ENCODE results near the gene KANK3. TPM values are rescaled to one million over a fixed set of nuclear protein-coding genes. Genes with fewer than 3 reads are reported as not detected.
"Not testable (repeated sequence)": the region's sequence is repeated elsewhere in the genome, so short reads cannot be mapped to it uniquely, and the experiment has no call there.

Gene KANK3
- total RNA-seq, 3 donors from 2014 or later, result 2.0 to 10.1 (median 3.3) TPM

GRCh38 chr19:8316351-8317125 is 26.5 kb downstream of the KANK3 start:
- H3K4me1 ChIP-seq (ENCODE audit: low read depth), result peaks cover 14% of the 10 kb centered on the region
- DNase-seq (peak in 1 of 3 donors; percentile 21), ATAC-seq (no peak)
- H3K9me3 ChIP-seq, result no peaks in the 10 kb centered on the region
- H3K36me3 ChIP-seq (ENCODE audit: low read depth), result no peaks in the 10 kb centered on the region
- H3K4me3 ChIP-seq, result no peak overlapping the region
- TF ChIP-seq, protein P1, sequence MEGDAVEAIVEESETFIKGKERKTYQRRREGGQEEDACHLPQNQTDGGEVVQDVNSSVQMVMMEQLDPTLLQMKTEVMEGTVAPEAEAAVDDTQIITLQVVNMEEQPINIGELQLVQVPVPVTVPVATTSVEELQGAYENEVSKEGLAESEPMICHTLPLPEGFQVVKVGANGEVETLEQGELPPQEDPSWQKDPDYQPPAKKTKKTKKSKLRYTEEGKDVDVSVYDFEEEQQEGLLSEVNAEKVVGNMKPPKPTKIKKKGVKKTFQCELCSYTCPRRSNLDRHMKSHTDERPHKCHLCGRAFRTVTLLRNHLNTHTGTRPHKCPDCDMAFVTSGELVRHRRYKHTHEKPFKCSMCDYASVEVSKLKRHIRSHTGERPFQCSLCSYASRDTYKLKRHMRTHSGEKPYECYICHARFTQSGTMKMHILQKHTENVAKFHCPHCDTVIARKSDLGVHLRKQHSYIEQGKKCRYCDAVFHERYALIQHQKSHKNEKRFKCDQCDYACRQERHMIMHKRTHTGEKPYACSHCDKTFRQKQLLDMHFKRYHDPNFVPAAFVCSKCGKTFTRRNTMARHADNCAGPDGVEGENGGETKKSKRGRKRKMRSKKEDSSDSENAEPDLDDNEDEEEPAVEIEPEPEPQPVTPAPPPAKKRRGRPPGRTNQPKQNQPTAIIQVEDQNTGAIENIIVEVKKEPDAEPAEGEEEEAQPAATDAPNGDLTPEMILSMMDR (IDR thresholded peaks at IDR 0.05), result no peak
- intact Hi-C loops (cut with DNase I, micrococcal nuclease), result no loop called here

DNA sequence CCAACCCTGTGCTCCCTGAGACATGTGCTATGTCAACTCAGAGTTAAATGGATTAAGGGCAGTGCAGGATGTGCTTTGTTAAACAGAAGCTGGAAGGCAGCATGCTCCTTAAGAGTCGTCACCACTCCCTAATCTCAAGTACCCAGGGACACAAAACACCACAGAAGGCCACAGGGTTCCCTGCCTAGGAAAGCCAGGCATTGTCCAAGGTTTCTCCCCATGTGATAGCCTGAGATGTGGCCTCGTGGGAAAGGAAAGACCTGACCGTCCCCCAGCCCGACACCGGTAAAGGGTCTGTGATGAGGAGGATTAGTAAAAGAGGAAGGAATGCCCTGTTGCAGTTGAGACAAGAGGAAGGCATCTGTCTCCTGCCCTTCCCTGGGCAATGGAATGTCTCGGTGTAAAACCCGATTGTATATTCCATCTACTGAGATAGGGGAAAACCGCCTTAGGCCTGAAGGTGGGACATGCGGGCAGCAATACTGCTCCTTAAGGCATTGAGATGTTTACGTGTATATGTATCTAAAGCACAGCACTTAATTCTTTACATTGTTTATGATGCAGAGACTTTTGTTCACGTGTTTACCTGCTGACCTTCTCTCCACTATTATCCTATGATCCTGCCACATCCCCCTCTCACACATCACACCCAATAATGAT is 28.0 kb downstream of the KANK3 start:
- intact Hi-C loops (cut with DNase I, micrococcal nuclease); H3K9me3 ChIP-seq; H3K4me3 ChIP-seq; H3K36me3 ChIP-seq (ENCODE audit: low read depth); ATAC-seq: not testable (repeated sequence)
- H3K4me1 ChIP-seq (ENCODE audit: low read depth), result peaks cover 11% of the 10 kb centered on the region
- DNase-seq, result peak in 1 of 3 donors; percentile 4

- Histone ChIP-seq H3K9me3 (no peaks in the 10 kb centered on the region), H3K4me1 (ENCODE audit: low read depth) (peaks cover 24% of the 10 kb centered on the region), H3K36me3 (ENCODE audit: low read depth) (no peaks in the 10 kb centered on the region), H3K4me3 (no peak overlapping the region)
- peak; percentile 73 to 80 (median 78) for DNase-seq
- intact Hi-C loops (cut with DNase I, micrococcal nuclease), result no loop called here
- TF ChIP-seq, protein P1 (IDR thresholded peaks at IDR 0.05), result no peak
- peak; percentile 38 for ATAC-seq
Measured at GRCh38 chr19:8311461-8312260, 31.4 kb downstream of the KANK3 start.

DNA sequence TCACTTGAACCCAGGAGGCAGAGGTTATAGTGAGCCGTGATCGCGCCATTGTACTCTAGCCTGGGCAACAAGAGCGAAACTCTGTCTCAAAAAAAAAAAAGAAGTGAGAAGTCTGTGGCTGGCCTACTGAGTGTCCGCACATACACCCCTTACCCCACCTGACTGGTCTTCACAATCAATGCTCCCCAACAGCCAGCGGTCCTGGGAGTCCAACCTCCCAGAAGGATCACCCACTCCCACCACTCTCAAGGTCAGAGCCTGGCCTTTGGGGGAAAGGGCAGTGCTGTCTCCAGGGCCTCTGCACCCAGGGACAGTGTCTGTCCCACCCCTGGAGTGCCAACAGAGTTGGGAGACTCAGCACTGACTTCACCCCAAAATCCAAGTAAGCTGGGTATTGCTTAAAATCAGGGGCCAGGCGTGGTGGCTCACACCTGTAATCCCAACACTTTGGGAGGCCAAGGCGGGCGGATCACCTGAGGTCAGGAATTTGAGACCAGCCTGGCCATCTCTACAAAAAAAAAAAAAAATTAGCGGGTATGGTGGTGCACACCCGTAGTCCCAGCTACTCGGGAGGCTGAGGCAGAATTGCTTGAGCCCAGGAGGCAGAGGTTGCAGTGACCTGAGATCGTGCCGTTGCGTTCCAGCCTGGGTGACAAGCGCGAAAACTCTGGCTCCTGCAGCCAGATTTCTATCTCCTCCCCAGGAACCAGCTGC is 32.6 kb downstream of the KANK3 start:
- Histone ChIP-seq H3K9me3 (no peaks in the 10 kb centered on the region), H3K4me3 (no peak overlapping the region), H3K4me1 (ENCODE audit: low read depth) (peaks cover 32% of the 10 kb centered on the region), H3K36me3 (ENCODE audit: low read depth) (no peaks in the 10 kb centered on the region)
- DNase-seq (peak; percentile 1 to 34 (median 18)), ATAC-seq (no peak)
- TF ChIP-seq, protein P1 (IDR thresholded peaks at IDR 0.05), result no peak
- intact Hi-C loops (cut with DNase I, micrococcal nuclease), result no loop called here

DNA sequence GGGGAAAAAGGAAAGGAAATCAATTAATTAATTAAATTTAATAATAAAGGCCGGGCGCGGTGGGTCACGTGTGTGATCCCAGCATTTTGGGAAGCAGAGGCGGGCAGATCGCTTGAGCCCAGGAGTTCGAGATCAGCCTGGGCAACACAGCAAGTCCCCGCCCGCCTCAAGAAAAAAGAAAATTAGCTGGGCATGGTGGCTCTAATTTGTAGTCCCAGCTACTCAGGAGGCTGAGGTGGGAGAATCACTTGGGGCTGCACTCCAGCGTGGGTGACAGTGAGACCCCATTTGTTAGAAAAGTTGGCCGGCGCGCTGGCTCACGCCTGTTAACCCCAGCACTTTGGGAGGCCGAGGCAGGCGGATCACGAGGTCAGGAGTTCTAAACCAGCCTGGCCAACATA is 34.2 kb downstream of the KANK3 start:
- no peak for ATAC-seq
- TF ChIP-seq, protein P1 (IDR thresholded peaks at IDR 0.05), result no peak
- H3K36me3 ChIP-seq (ENCODE audit: low read depth), result no peaks in the 10 kb centered on the region

More for the DNA sequence above, 34.2 kb downstream of the KANK3 start:
- DNase-seq, result peak in 2 of 3 donors; percentile 33 to 52
- Histone ChIP-seq H3K4me3 (peak overlapping the region; percentile 27), H3K9me3 (no peaks in the 10 kb centered on the region), H3K4me1 (ENCODE audit: low read depth) (peaks cover 32% of the 10 kb centered on the region)
- intact Hi-C loops (cut with DNase I, micrococcal nuclease), result no loop called here

All from mucosa of descending colon (tissue), 3 donors.